GM19463 (cell line): ENCODE results near the gene MT1G.
"Not testable (repeated sequence)": the region's sequence is repeated elsewhere in the genome, so short reads cannot be mapped to it uniquely, and the experiment has no call there.

Experiments used
- ATAC-seq: cut with Tn5 transposase; IDR thresholded peaks from one replicate; pipeline ENCODE4 v1.9.1; 2021; ENCODE audit warnings: mild to moderate bottlenecking, moderate library complexity; ENCODE audit not compliant: unreplicated experiment

The MT1G gene

GRCh38 chr16:56621665-56622445 is 46.0 kb downstream of the MT1G start:
- ATAC-seq, result not testable (repeated sequence)

- no peak for ATAC-seq
Observed at GRCh38 chr16:56620339-56620897, 47.4 kb downstream of the MT1G start.

- no peak for ATAC-seq
Observed at GRCh38 chr16:56618138-56618537, 49.7 kb downstream of the MT1G start.

- peak; percentile 66 for ATAC-seq
Observed at GRCh38 chr16:56617212-56618085, 50.4 kb downstream of the MT1G start.
